GM10248 (cell line): ENCODE measurements around the gene C9orf57.

Source experiments
- CTCF ChIA-PET: fragments of 300-600 bp; sonication (Branson Sonifier 250); formaldehyde crosslinking; extraction: SDS; loops from one replicate; lab custom pipeline; 2021; ENCODE audit warnings: antibody characterized with exemption; lab: Yijun Ruan, JAX
- POLR2A ChIA-PET: fragments of 350-650 bp; sonication (Branson Sonifier 250); formaldehyde crosslinking; extraction: SDS; loops from one replicate; lab custom pipeline; 2020; ENCODE audit warnings: antibody characterized with exemption; lab: Yijun Ruan, JAX
- DNase-seq: peaks from one replicate; pipeline ENCODE4 v3.0.0; 2012; ENCODE audit errors: extremely low spot score
- CTCF ChIP-seq: IDR thresholded peaks from 2 replicates; pipeline ENCODE4 v1.5.1; 2012; ENCODE audit warnings: mild to moderate bottlenecking, low read depth; ENCODE audit errors: extremely low read depth, missing control alignments, control extremely low read depth

C9orf57 gene

DNA sequence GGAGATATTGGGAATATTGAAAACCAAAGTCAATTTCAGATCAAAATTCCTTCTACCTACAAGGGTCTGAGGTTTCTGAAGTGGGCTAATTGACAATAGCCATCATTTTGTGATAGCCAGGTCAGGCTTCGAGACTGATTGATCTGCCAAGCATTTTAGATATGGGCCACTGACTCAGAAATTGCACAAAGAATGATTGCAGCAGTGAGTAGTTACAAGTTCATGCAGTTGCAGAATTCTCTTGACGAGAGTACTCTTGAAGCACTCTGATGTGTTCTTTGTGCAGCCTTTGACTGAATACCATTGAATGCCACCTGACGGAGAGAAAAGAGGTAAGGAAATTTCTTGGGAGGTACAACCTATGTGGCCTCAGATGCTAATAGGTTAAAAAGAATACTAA lies 8.3 kb downstream of the C9orf57 start:
- no peak for DNase-seq
- TF ChIP-seq CTCF, result no peak
- POLR2A ChIA-PET, result no interaction called here
- CTCF ChIA-PET, result interaction anchor here (1.8 kb wide), 1 partner anchor 13 kb away, joined by 10 read pairs; no protein-coding TSS in a partner anchor

DNA sequence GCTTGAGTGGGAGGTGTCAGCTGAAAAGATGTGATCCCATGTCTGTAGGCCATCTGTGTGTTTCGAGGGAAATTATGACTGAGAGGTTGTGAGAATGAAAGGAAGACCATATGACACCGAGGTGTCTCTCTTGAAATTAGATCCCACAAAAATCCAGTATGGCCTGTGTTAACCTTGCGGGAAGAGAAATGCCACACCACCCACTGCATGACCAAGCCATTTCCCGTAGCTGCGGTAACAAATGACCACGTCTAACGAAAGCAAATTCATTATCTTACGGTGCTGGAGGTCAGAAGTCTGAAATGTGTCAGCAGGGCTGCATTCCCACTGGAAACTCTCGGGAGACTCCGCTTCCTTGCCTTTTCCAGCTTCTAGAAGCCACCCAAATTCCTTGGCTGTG lies 11.6 kb downstream of the C9orf57 start:
- POLR2A ChIA-PET, result no interaction called here
- TF ChIP-seq CTCF, result no peak
- no peak for DNase-seq
- CTCF ChIA-PET, result interaction anchor here (2.4 to 4.7 kb wide), 3 partner anchors 10 to 222 kb away, joined by 9 to 39 read pairs (median 10); no protein-coding TSS in a partner anchor

DNA sequence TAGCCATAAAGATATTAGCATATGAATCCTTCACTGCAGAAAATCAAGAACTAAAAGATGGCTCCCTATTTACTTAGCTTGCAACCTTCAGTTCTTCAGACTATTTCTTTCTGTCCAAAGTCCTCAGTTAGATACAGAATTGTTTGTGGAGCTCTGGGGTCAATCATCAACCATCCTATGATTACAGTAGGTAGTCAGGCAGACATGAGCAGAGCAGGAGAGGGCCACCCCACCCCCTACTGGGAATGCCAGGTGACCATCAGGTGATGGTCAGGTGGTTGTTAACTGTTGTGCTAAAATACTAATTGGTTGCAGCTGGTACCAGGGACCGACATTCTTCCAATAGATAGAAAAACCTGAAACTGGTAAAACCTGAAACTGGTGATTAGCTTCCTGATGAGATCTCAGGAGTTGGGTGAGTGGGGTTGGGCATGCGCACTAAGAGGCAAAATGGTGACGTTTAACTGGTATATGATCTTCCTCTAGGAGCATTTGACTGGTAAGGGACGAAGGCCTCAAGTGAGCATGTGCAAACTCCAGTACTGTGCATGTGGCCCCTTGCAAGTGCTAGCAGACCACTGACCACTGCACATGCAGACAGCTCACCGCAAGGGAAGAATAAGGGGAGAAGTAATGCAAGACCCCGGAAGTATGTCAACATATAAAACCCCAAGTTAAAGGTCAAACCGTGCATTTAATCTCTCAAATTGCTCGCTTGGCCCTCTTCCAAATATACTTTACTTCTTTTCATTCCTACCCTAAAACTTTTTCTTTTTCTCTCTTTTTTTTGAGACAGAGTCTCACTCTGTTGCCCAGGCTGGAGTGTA lies 13.6 kb downstream of the C9orf57 start:
- no peak for TF ChIP-seq CTCF
- CTCF ChIA-PET, result interaction anchor here (1.1 to 4.7 kb wide), 3 partner anchors 8 to 776 kb away, joined by 3 to 39 read pairs (median 9); no protein-coding TSS in a partner anchor
- POLR2A ChIA-PET, result no interaction called here
- no peak for DNase-seq

- no peak for DNase-seq
- no peak for TF ChIP-seq CTCF
- CTCF ChIA-PET, result interaction anchor here (1.1 to 1.7 kb wide), 3 partner anchors 18 to 235 kb away, joined by 3 to 4 read pairs (median 3); no protein-coding TSS in a partner anchor
- POLR2A ChIA-PET, result no interaction called here
Observed at GRCh38 chr9:72044095-72044494, 16.3 kb downstream of the C9orf57 start.

DNA sequence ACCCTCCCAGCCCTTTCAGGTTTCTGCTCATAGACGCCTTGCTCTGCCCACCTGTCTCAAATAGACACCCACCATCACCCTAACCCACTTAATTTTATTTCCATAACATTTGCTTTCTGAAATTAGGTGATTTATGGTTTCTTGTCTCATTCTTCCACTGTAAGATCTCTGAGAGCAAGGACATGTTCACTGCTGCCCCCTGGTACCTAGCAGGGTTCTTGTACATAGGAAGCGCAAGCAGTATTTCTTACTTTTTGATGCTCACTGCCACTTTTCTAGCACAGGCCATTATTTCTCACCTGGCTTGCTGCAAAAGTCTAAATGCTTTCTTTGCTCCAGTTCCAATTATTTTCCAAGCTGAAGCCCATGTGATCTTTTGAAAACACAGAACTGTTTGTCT lies 16.8 kb downstream of the C9orf57 start:
- no peak for DNase-seq
- POLR2A ChIA-PET, result no interaction called here
- no peak for TF ChIP-seq CTCF
- CTCF ChIA-PET, result interaction anchor here (1.1 to 1.7 kb wide), 2 partner anchors 19 to 225 kb away, joined by 3 to 4 read pairs; no protein-coding TSS in a partner anchor

DNA sequence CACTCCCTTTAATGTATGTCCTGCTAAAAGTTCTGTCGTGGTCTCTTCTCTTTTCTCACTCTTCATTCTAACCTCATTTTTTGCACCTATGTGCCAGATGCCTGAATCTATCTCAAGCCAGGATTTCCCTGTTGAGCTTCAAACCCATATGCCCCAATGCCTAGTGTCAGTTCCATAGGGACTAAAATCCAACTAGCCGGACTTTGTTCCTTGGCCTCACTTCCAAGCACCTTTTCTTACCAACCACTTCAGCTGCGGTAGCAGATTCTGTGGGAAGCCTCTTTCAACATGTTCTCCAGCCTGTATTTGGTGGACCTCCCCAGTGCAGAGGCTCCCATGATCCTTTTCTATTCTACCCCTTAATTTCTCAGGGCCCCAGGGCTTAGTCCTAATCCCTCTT lies 17.5 kb downstream of the C9orf57 start:
- no peak for TF ChIP-seq CTCF
- POLR2A ChIA-PET, result no interaction called here
- CTCF ChIA-PET, result no interaction called here
- no peak for DNase-seq
